ENCODE data around the gene RGL3.

DNA sequence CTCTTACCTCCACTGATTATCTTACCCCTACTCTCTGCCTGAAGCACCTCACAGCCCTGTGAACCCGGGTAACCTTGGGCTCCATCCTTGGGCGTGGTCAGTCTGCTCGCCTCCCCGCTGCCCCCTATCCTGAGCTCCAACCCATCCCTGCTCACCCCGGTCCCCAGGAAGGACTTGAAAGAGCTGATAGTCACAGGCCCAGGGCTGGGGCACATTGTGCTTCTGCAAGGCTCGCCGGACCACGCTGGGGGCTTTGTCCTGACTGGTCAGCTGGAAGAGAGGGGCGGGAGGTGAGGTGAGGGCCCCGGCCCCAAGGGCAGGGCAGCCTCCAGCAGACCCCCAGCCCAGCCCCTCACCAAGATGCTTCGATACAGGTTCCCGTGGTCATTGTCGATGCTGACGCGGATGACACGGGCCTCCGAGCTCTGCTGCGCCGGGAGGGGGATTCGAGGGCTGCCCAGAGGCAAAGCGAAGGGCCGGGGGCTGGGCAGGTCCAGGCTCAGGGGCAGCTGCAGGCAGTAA, 22.0 kb downstream of the RGL3 start:
- no peak for TF ChIP-seq POLR2A (IDR thresholded peaks at IDR 0.05)
- TF ChIP-seq, protein P1, sequence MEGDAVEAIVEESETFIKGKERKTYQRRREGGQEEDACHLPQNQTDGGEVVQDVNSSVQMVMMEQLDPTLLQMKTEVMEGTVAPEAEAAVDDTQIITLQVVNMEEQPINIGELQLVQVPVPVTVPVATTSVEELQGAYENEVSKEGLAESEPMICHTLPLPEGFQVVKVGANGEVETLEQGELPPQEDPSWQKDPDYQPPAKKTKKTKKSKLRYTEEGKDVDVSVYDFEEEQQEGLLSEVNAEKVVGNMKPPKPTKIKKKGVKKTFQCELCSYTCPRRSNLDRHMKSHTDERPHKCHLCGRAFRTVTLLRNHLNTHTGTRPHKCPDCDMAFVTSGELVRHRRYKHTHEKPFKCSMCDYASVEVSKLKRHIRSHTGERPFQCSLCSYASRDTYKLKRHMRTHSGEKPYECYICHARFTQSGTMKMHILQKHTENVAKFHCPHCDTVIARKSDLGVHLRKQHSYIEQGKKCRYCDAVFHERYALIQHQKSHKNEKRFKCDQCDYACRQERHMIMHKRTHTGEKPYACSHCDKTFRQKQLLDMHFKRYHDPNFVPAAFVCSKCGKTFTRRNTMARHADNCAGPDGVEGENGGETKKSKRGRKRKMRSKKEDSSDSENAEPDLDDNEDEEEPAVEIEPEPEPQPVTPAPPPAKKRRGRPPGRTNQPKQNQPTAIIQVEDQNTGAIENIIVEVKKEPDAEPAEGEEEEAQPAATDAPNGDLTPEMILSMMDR (IDR thresholded peaks at IDR 0.05 in 8 of 11, conservative IDR thresholded peaks at IDR 0.05 in 3 of 11), result no peak
- no peak for TF ChIP-seq POLR2AphosphoS5 (IDR thresholded peaks at IDR 0.05)
